ENCODE results near the gene CASP2. TPM values are rescaled to one million over a fixed set of nuclear protein-coding genes. Genes with fewer than 3 reads are reported as not detected.
A peak's percentile ranks its signal among the peaks of the same experiment; 100 is the strongest.
"Not testable (repeated sequence)": the region's sequence is repeated elsewhere in the genome, so short reads cannot be mapped to it uniquely, and the experiment has no call there.

The CASP2 gene
- total RNA-seq, 1 donor from 2014 or later = 38.7 TPM

DNA sequence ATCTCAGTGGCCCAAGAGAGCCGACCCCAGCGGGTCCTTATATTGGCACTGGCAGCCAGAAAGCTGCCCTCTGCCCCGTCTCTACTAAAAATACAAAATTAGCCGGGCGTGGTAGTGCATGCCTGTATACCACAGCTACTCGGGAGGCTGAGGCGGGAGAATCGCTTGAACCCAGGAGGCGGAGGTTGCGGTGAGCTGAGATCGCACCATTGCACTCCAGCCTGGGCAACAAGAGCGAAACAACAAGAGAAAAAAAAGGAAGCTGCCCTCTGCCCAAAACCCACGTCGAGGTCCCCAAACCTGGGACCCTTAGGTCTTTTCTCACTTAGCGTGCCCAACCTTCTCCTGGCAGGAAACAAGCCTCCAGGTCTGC, 24.0 kb upstream of the CASP2 start:
- DNase-seq (ENCODE audit: low spot score) = not testable (repeated sequence)

DNA sequence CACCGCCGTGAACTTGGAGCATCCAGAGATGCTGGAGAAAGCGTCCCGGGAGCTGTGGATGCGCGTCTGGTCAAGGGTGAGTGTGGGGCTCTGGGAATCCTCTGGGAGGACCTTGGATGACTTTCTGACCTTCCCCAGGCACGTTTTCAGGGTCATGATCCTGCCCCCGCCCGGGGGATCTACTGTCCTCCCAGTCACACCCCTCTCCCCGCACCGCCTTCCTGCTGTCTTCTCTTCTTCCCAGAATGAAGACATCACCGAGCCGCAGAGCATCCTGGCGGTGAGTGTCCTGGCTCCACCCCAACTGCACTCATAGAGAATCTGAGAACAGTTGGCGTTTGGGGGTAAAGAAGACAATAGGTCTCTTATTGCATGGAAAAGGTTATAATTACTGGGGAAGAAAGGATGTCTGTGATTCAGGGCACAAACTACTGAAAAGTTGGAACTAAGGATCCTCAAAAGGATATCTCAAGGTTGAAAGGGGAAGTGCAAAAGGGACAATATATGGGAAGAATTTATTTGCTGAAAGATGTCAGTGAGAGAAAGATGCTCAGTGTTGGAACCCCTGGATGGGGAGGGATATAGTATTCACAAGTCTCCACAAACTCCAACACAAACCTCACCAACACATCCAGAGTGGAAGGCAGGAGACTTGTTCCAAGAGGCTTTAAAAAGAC, 23.0 kb upstream of the CASP2 start:
- no peak for DNase-seq (ENCODE audit: low spot score)

DNA sequence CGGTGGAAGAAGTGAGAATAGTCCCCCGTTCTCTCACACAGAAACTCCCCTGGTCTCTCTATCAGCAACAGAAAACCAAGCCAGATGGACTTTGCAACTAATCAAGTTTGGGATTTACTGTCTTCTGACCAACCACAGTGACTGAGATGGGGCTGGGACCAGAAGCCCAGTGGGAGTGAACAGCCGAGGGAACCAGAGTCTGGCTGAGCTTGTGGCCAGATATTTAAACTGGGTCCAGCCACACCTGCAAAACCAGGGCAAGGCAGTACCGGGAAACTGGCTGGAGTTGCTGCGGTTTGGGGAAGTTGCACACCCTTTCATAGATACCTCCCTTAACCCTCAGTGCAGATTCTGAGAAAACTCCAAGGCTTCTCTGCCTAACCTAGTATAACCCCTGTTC, 18.9 kb upstream of the CASP2 start:
- no peak for DNase-seq (ENCODE audit: low spot score)

DNA sequence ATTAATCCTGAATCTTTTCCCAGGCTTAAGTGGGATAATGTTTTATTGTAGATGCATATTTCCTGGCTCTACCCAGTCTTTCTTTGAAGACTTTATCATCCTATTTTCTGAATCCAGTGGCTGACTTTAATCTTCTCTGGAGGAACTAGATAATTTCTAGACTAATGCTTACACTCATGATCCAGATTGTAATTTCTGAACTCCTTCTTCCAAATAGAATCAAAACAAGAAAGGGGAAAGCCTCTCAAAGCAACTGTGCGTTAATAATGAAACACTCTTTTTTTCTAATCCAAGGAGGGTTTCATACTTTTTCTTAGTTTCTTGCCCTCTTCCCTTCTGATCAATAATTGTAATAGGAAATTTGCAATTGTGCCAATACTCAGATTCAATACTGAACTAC, 16.9 kb upstream of the CASP2 start:
- DNase-seq (ENCODE audit: low spot score) = no peak

DNA sequence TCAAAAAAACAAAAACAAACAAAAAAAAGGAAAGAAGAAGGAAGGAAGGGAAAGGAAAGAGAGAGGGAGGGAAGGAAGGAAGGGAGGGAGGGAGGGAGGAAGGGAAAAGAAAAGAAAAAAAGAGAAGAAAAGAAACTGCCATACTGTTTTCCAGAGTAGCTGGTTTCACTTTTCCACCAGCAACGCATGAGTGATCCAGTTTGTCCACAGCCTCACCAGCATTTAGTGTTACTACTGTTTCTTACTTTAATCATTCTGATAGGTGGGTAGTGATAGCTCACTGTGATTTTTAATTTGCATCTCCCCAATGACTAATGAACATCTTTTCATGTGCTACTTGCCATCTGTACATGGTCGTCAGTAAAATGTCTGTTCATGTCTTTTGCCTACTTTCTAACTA, 15.3 kb upstream of the CASP2 start:
- no peak for DNase-seq (ENCODE audit: low spot score)

DNA sequence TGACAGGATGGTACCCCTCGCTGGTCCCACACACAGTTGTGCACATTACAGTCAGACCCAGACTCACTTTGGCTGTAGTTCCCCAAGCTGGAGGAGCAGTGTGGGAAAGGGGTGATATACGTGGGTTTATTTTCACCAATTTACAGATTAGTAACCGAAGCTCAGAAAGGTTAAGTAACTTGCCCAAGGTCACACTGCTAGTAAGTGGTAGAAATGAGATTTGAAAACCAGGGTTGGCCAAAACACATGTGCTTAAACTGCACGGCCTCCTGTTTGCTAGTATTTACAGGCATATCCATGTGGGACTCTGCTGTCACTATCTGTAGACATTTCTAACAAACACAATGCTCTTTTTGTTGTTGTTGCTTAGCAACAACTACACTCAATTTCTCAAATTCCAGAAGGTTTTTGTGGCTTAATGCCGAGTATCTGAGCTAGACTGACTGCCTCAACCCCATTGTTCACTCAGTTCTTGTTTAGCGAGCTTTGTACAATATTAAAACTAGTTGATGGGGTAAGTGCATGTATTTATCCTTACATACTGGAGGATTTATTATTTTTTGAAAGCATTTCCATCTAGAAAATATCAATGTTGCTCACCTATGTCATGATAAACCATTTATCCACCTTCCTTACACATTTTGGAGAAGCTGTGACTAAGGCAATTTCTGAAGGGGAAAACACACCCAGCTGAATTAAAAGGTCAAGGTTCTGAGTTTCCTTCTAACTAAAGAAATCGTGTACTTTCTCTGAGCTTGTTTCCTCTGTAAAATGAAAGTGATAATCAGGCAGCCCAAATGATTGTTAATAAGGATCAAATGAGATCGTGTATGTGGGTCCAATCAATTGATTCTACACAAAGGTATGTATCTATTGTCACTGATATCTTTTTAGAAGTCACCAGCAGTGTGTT, 8.7 kb upstream of the CASP2 start:
- DNase-seq (ENCODE audit: low spot score) = no peak

DNA sequence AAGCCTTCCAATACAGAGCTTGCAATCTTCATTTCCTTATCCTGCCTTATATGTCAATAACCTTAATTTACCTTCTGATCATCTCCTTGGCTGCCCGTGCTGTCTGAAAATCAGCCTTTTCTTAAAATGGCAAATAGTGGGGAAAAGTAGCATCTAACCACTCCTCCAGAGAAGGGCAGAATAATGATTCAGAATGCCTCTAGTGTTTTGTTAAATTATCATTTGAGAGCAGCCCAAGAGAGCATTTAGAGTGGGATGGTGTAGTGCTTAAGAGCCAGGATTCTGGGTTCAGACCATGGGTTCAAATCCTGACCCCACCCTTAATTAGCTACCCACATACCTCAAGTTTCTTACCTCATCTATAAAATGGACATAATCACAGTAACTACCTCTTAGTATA, 8.0 kb upstream of the CASP2 start:
- DNase-seq (ENCODE audit: low spot score) = no peak

DNA sequence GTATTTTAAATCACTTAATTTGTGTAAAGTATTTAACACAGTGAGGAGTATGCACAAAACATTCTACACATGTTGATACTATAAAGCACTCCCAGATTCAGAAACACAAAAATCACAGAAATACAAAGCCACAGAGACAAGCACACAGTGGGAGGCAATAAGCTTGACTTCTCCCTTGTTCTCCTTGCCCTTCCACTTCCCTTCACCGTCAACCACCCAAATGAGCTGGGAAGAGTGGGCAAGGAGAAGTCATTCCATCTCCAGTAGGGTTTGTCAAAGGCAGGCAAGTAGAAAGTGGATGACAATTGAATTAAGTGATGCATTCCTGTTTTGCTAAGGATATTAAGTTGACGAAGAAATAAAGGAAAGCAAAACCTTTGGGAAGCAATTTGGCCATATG, 7.6 kb upstream of the CASP2 start:
- DNase-seq (ENCODE audit: low spot score) = no peak

DNA sequence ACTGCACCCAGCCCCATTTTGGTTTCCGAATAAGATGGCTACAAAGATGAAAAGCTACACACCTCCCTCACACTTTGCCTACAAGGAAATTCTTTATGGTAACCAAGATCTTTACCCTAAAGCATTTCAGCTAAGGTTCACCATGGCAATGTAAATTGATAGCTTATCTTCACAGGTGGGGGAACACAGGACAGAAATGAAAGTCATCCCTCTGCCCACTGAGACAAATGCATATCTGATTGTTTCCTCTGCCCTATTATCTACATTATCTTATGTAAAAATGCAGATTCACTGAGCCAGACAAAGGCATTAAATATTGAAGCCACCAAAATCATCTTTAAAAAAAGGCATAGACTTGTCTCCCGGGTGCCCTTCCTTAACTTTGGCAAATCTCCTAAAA, 6.6 kb upstream of the CASP2 start:
- no peak for DNase-seq (ENCODE audit: low spot score)

DNA sequence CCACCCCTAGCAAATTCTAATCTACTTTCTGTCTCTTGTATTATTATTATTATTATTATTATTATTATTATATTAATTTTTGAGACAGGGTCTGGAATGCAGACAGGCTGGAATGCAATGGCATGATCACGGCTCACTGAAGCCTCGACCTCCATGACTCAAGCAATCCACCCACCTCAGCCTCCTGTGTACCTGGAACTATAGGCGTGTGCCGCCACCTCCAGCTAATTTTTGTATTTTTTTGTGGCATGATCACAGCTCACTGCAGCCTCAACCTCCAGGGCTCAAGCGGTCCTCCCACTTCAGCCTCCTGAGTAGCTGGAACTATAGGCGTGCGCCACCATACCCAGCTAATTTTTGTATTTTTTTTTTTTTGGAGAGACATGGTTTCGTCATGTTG, 6.0 kb upstream of the CASP2 start:
- DNase-seq (ENCODE audit: low spot score) = no peak

DNA sequence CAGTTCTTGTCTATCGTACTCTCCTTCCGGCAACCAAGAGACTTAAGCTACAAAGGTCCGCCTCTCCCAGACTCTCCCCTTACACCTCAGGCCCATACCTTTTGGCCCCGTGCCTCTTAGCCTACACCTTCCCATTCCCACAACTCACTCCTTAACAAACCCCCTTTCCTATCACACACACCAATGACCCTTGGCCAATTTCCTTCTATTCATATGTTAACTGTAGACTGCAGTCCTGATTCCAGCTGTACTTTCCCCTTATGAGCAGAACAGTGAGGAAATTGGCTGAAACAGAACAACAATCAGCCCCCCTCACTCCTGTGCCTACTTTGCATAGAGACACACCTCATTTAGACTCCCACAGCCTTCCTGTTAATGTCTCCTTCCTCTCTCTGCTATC, 4.8 kb upstream of the CASP2 start:
- DNase-seq (ENCODE audit: low spot score) = no peak

DNA sequence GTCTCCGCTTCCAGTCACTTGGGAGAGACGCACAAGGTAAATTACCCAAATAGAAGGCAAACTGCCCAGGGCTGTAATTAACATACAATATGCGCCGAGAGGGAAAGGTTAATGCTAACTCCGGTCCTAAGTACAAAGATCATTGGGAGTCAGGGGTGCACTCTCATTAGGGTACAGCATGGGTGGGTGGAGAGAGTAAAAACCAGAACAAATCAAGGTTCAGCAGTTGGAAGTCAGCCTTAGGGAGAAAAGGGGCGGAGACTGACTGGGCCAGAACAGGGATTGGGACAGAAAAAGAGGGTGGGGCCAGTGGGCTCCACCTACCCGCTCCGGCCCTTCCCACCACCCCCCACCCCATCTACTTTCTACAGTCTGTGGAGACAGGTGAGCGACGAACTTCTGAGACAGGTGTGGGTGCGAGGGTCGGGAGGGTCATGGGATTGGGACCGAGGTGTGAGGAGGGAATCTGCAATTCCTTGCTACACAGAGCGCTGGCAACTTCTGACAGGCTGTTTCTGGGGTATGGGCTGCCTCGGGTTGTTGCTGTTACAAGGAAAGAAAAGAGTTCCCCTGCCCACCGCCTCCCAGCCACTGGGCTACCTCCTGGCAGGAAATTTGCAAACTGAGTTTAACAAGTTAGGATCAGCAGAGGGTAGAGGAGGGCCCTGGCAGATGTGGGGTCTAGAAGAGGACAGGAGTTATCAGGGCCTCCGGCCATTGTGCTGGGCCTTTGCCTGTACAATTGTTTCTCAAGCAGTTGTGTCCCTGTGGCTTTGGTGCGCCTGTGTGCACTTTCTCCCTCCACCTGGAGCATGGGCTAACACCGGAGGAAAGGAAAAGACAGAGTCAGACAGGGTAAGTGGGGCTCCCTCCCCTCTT, 3.3 kb upstream of the CASP2 start, which contains the start of gene TMEM139:
Gene TMEM139 (plus strand): TSS at position 368 of the 879 bp plus-strand sequence. CDS start 1,000 bp downstream, outside the sequence.
- peak; percentile 83 for DNase-seq (ENCODE audit: low spot score)

DNA sequence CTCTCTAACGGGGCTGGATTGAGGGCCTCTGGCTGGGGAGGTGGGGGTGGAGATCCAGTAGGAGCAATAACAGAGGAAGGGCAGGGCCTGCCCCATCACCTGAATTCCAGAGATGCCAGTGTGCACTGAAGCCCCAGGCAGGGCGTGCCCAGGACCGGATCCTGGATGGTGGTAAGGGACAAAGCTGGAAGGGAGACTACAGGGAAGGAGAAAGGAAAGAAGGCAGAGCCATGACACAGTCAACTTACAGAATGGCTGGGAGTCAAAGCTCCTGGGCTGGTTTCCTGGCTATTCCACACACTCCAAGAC, 2.7 kb upstream of the CASP2 start:
- DNase-seq (ENCODE audit: low spot score) = peak; percentile 60

DNA sequence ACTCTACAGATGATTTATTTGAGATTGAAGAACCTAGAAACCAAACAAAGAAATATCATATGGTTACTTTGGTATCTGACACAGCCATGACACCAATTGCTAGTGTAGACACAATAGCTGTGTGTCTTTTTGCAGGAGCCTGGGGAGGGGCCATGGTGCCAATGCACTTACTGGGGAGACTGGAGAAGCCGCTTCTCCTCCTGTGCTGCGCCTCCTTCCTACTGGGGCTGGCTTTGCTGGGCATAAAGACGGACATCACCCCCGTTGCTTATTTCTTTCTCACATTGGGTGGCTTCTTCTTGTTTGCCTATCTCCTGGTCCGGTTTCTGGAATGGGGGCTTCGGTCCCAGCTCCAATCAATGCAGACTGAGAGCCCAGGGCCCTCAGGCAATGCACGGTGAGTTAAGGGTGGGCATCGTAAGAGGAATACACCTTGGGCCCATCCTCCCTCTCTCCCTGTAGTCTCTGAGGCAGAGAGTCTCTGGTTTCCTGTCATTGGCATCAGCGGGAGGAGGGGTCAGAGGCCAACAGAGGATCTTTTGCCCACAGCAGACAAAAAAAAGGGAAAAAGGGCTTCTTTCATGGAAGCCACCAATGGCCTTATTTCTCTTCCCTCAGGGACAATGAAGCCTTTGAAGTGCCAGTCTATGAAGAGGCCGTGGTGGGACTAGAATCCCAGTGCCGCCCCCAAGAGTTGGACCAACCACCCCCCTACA, 2.2 kb upstream of the CASP2 start:
- DNase-seq (ENCODE audit: low spot score) = no peak

DNA sequence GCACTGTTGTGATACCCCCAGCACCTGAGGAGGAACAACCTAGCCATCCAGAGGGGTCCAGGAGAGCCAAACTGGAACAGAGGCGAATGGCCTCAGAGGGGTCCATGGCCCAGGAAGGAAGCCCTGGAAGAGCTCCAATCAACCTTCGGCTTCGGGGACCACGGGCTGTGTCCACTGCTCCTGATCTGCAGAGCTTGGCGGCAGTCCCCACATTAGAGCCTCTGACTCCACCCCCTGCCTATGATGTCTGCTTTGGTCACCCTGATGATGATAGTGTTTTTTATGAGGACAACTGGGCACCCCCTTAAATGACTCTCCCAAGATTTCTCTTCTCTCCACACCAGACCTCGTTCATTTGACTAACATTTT, 1.6 kb upstream of the CASP2 start:
- DNase-seq (ENCODE audit: low spot score) = no peak

DNA sequence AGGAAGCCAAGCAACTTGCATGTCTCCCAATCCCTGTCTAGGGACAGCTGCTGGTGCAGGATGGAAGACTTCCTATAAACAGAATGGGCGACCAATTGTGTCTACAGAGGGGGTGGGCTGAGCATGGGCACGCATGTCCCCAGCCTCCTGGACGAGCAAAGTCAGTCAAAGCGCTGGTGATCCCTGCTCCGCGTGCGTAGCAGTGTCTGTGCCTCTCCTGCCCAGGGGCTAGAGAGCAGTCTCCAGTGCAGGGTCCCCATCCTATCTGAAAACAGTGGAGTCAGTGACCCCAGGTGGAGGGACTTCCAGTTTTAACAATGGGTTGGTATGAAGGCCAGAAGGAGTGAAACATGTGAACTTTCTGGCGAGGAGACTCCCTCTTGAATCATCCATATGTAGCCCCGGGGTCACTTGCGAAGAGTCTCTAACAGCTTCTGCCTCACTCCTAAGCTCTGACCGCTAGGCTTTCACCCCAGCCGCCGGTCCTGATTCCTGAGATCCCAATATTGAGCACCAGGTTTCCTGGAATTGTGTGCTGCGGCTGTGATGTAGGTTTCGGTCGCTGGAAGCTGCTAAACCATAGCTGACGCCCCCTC, 714 bp upstream of the CASP2 start:
- DNase-seq (ENCODE audit: low spot score) = no peak

DNA sequence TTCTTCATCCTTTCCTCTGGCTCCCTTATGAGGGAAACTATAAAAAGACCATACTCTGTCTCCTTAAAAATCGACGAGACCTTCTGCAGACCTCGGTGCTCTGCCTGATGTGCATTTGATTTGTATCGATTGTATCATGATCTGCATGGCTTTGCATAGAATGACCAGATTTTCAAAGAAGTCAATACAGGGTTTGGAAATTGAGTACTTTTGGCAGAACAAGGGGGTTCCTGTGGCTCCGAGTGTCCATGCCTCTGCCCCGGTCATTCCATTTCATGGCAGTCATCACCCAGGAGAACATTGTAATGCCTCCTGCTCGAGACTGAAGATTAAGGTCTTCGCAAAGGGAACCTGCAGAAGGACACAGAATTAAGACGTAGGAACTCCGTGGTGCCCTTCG, 685 bp downstream of the CASP2 start:
- DNase-seq (ENCODE audit: low spot score) = no peak

DNA sequence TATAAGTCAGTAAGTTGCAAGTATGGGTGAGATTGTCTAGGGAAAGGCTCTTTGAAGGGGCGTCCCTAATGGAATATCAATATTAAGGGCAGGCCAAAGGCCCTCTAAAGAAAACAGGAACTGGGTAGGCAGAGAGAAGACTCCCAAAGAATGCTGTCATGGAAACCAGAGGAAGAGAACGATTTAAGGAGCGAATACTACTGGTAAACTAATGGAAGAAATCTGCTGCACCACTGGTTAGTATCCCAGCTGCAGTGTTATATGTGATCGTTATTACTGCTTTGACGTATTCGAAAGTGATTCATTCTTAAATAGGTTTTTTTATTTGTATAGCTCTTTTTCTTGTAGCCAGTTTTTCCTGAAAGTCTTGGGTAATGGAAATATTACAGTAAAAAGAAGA, 1.3 kb downstream of the CASP2 start:
- DNase-seq (ENCODE audit: low spot score) = no peak

DNA sequence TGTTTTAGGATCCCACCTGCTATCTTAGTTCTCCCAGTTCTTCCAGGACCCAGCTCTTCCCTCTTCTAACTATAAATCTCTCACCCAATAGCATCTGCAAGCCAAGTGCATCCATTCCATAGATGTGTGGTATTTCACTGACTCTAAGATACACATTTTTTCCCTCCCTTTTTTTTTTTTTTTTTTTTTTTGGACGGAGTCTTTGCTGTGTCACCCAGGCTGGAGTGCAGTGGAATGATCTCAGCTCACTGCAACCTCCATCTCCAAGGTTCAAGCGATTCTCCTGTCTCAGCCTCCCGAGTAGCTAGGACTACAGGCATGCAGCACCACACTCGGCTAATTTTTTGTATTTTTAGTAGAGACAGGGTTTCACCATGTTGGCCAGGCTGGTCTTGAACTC, 1.7 kb downstream of the CASP2 start:
- not testable (repeated sequence) for DNase-seq (ENCODE audit: low spot score)

DNA sequence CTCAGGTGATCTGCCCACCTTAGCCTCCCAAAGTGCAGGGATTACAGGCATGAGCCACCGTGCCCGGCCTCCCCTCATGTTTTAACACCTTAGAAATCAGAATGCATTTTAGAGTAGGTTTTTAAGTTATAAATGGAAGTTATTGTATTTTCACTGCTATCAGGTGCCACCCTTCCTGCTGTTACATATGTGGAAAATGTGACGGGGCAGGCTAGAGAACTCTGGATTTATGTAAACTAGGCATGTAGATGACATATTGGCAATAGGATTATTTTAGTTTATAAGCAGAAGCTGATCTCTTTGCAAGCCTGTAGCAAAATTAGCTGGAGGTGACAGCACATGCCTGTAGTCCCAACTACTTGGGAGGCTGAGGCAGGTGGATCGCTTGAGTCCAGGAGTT, 2.1 kb downstream of the CASP2 start:
- DNase-seq (ENCODE audit: low spot score) = no peak

DNA sequence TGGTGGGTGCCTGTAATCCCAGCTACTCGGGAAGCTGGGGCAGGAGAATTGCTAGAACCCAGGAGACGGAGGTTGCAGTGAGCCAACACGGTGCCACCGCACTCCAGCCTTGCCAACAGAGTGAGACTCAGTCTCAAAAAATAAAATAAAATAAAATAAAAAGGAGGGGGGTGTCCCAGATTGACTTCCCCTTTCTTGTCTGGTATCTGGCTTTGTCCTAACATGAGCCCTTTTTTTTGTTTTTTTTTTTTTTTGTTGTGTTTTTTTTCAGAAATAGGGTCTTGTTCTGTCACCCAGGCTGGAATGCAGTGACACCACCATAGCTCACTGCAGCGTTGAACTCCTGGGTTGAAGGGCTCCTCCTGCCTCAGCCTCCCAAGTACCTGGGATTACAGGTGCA, 4.7 kb downstream of the CASP2 start:
- no peak for DNase-seq (ENCODE audit: low spot score)
